ENCODE results near the gene DCUN1D2. TPM values are rescaled to one million over a fixed set of nuclear protein-coding genes. Genes with fewer than 3 reads are reported as not detected.

DCUN1D2 gene
- total RNA-seq, 4 donors from 2014 or later = 45.1 to 63.6 (median 56.0) TPM

DNA sequence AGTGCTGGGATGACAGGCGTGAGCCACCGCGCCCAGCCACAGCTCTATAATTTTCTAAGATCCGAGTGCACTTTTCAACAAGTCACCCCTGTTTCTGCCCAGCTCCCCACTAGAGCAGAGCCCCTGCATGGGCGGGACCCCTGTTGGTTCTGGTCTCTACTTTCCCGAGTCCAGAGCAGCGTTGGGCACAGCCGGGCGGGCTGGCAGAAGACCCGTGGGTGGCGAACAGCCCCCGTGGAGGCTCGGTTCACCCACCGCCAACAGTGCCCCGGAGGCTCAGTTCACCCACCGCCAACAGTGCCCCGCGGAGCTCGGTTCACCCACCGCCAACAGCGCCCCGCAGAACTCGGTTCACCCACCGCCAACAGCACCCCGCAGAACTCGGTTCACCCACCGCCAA, 78.1 kb downstream of the DCUN1D2 start:
- Histone ChIP-seq H3K27ac (peak overlapping the region; percentile 99 to 100 (median 100)), H3K9me3 (no peaks in the 10 kb centered on the region), H3K27me3 (no peaks in the 10 kb centered on the region), H3K36me3 (peaks cover 0 to 13% of the 10 kb centered on the region in 2 donors), H3K4me1 (peaks cover 38 to 40% of the 10 kb centered on the region in 2 donors), H3K4me3 (peak overlapping the region; percentile 28 to 68 (median 45))
- TF ChIP-seq POLR2A (IDR thresholded peaks at IDR 0.05) = no peak
- TF ChIP-seq, protein P1, sequence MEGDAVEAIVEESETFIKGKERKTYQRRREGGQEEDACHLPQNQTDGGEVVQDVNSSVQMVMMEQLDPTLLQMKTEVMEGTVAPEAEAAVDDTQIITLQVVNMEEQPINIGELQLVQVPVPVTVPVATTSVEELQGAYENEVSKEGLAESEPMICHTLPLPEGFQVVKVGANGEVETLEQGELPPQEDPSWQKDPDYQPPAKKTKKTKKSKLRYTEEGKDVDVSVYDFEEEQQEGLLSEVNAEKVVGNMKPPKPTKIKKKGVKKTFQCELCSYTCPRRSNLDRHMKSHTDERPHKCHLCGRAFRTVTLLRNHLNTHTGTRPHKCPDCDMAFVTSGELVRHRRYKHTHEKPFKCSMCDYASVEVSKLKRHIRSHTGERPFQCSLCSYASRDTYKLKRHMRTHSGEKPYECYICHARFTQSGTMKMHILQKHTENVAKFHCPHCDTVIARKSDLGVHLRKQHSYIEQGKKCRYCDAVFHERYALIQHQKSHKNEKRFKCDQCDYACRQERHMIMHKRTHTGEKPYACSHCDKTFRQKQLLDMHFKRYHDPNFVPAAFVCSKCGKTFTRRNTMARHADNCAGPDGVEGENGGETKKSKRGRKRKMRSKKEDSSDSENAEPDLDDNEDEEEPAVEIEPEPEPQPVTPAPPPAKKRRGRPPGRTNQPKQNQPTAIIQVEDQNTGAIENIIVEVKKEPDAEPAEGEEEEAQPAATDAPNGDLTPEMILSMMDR (IDR thresholded peaks at IDR 0.05 in 4 of 5, conservative IDR thresholded peaks at IDR 0.05 in 1 of 5) = no peak
- in situ Hi-C loops (cut with MboI; ENCODE audit: low sequenced_read_pairs in 4 of 4) = no loop called here
- no peak for DNase-seq
- ATAC-seq = no peak
- intact Hi-C loops (cut with DNase I; ENCODE audit: low total_unique reads) = loop anchor here (10.0 kb wide), 1 partner anchor 412 kb away; no protein-coding TSS in a partner anchor

DNA sequence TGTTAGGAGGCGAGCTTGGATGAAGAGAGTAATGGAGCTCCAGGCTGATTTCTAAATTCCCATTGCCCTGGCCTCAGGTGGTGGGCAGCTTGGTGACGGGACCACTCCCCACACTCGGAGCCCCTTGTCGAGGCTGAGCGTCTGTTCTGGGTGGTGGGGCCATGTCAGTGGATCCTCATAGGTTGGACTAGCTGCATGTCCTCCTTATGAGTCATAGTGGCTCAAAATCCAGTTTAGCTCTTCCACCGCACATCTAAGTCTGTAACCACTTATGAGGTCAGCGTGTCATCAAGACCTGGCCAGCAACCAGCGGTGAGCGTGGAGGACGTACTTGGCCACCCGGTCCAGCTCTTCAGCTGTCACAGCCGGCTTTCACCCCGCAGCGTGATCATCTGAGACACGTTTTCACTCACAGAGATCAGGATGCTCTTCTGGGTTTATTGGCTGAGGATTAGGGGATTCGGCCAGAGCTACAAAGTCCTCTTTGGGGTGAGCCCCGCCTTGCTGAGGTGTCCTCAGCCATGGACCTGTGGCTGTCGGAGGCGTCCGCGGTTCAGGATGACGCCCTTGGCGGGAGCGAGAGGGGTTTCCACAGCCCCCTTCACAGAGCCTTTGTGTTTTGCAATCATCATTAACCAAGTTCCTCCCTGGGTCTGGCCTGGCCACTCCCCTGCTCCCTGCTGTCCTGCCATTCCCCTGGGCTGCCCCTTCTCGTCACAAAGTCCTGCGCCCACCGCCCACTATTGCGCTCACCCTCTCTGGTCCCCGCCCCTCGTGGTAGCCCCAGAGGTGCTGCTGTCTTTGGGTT, 79.1 kb downstream of the DCUN1D2 start:
- in situ Hi-C loops (cut with MboI; ENCODE audit: low sequenced_read_pairs in 4 of 4) = no loop called here
- peak overlapping the region; percentile 99 to 100 (median 100) for H3K27ac ChIP-seq
- ATAC-seq (peak; percentile 61 to 67), DNase-seq (peak; percentile 94 to 99)
- peak; percentile 75 to 85 for TF ChIP-seq POLR2A (IDR thresholded peaks at IDR 0.05)
- TF ChIP-seq, protein P1 (IDR thresholded peaks at IDR 0.05 in 4 of 5, conservative IDR thresholded peaks at IDR 0.05 in 1 of 5) = no peak
- H3K36me3 ChIP-seq = peaks cover 0 to 24% of the 10 kb centered on the region in 2 donors
- no peaks in the 10 kb centered on the region for H3K27me3 ChIP-seq
- no peaks in the 10 kb centered on the region for H3K9me3 ChIP-seq
- intact Hi-C loops (cut with DNase I; ENCODE audit: low total_unique reads) = loop anchor here (2.0 to 10.0 kb wide), 3 partner anchors 41 to 413 kb away; partner anchors contain the start of genes ADPRHL1 and DCUN1D2
- H3K4me3 ChIP-seq = peak overlapping the region; percentile 54 to 76 (median 64)
- H3K4me1 ChIP-seq = peaks cover 47 to 48% of the 10 kb centered on the region in 2 donors

DNA sequence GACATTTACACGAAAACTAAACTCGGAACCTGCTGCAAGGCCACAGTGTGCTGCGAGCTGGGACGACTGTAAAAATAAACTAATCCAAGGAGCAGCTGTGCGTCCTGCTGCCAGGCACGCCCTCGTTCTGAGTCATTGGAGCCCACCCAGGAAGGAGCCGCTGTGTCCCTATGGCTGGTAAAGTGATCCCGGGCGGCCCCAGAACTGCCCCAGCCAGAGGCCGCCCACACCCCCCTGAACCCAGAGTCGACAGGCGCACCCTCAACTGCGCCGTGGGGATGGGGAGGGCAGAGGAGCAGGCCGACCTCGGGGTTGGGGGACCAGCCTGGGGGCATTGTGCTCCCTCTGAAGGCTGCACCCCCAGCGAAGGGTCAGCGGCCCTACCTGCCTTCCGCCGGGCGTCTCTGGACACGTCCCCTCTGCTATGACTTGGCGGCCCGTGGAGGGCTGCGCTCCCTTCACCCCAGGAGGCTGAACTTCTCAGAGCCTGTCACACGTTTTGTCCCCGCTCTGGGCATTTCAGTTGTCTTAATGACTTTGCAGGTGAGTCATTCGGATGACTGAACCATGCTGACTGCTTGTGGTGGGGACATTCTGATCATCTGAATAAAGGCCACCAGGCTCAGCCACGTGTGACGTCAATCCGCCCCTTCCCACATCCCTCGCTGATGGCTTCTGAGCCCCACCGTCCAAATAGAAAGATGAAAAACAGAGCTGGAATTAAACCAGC, 79.9 kb downstream of the DCUN1D2 start:
- Histone ChIP-seq H3K4me1 (peaks cover 55 to 56% of the 10 kb centered on the region in 2 donors), H3K4me3 (peak overlapping the region; percentile 54 to 76 (median 64)), H3K36me3 (peaks cover 0 to 31% of the 10 kb centered on the region in 2 donors), H3K27ac (peak overlapping the region; percentile 99 to 100 (median 100)), H3K9me3 (no peaks in the 10 kb centered on the region), H3K27me3 (no peaks in the 10 kb centered on the region)
- intact Hi-C loops (cut with DNase I; ENCODE audit: low total_unique reads) = loop anchor here (2.0 to 10.0 kb wide), 3 partner anchors 42 to 414 kb away; partner anchors contain the start of genes ADPRHL1 and DCUN1D2
- TF ChIP-seq POLR2A (IDR thresholded peaks at IDR 0.05) = peak; percentile 76 to 85
- TF ChIP-seq, protein P1 (IDR thresholded peaks at IDR 0.05 in 4 of 5, conservative IDR thresholded peaks at IDR 0.05 in 1 of 5) = no peak
- peak; percentile 64 to 65 for ATAC-seq
- in situ Hi-C loops (cut with MboI; ENCODE audit: low sequenced_read_pairs in 4 of 4) = no loop called here
- peak; percentile 92 to 96 for DNase-seq

DNA sequence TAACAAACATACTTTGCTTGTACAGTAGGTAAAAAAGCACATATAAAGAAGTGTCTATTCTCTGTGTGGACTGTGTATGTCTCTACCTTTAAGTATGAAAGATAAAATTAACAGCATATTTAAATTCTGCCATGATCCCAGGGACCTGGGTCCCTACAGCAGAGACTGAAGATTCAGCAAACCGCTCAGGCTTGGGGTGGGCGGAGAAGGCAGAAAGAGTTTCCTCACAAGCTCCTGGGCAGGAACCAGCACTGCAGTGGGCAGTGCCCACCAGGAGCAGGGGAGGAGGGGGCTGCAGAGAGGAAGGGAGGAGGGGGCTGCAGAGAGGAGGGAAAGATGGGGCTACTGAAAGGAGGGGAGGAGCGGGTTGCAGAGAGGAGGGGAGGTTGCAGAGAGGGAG, 81.9 kb downstream of the DCUN1D2 start:
- TF ChIP-seq, protein P1 (IDR thresholded peaks at IDR 0.05 in 4 of 5, conservative IDR thresholded peaks at IDR 0.05 in 1 of 5) = no peak
- no peak for TF ChIP-seq POLR2A (IDR thresholded peaks at IDR 0.05)
- peak in 1 of 2 donors; percentile 27 for DNase-seq
- peak overlapping the region; percentile 99 to 100 (median 100) for H3K27ac ChIP-seq
- H3K4me1 ChIP-seq = peaks cover 61 to 64% of the 10 kb centered on the region in 2 donors
- H3K27me3 ChIP-seq = no peaks in the 10 kb centered on the region
- in situ Hi-C loops (cut with MboI; ENCODE audit: low sequenced_read_pairs in 4 of 4) = no loop called here
- intact Hi-C loops (cut with DNase I; ENCODE audit: low total_unique reads) = no loop called here
- H3K4me3 ChIP-seq = peak overlapping the region; percentile 54 to 76 (median 64)
- ATAC-seq = no peak
- H3K36me3 ChIP-seq = peaks cover 0 to 41% of the 10 kb centered on the region in 2 donors
- no peaks in the 10 kb centered on the region for H3K9me3 ChIP-seq
